Small intestine (tissue), 7 donors: ENCODE measurements around the gene SUGCT. TPM values are rescaled to one million over a fixed set of nuclear protein-coding genes. Genes with fewer than 3 reads are reported as not detected.

Experiments
- DNase-seq, 2 donors: peaks; one replicate each; pipeline versions ENCODE4 v3.0.0 to v3.0.0-alpha.2; 2013
- FAIRE-seq: peaks from 2 replicates; lab custom pipeline; 2012; peaks lifted over from hg19 to GRCh38; lab: Jason Lieb, UNC
- H3K27ac ChIP-seq, 3 donors: one replicate each; pipeline ENCODE4 v1.5.1; 2013; ENCODE audit warnings: low read length in 2 of 3, mild to moderate bottlenecking in 2 of 3, control low read depth in 1 of 3, inconsistent platforms in 1 of 3, low read depth in 1 of 3, moderate library complexity in 1 of 3
- H3K27me3 ChIP-seq, 3 donors: one replicate each; pipeline ENCODE4 v1.6.1; 2013; ENCODE audit warnings: low read length in 3 of 3, inconsistent platforms in 1 of 3; ENCODE audit not compliant: control insufficient read depth in 3 of 3, insufficient read depth in 3 of 3
- H3K36me3 ChIP-seq, 3 donors: one replicate each; pipeline ENCODE4 v1.6.1; 2013; ENCODE audit warnings: low read length in 3 of 3, inconsistent platforms in 1 of 3, low read depth in 1 of 3, mild to moderate bottlenecking in 1 of 3, moderate library complexity in 1 of 3; ENCODE audit not compliant: control insufficient read depth in 3 of 3, insufficient read depth in 2 of 3
- H3K4me1 ChIP-seq, 3 donors: one replicate each; pipeline ENCODE4 v1.6.1; 2013; ENCODE audit warnings: low read length in 2 of 3, inconsistent platforms in 1 of 3, low read depth in 1 of 3, mild to moderate bottlenecking in 1 of 3, moderate library complexity in 1 of 3; ENCODE audit not compliant: control insufficient read depth in 3 of 3, insufficient read depth in 2 of 3
- H3K4me3 ChIP-seq, 3 donors: one replicate each; pipeline ENCODE4 v1.5.1; 2013; ENCODE audit warnings: low read length in 3 of 3, control low read depth in 1 of 3, inconsistent platforms in 1 of 3, low read depth in 1 of 3, mild to moderate bottlenecking in 1 of 3, moderate library complexity in 1 of 3
- H3K9me3 ChIP-seq, 2 donors: one replicate each; pipeline ENCODE4 v1.6.1; 2013; ENCODE audit warnings: low read depth in 1 of 2, low read length in 1 of 2; ENCODE audit not compliant: control insufficient read depth in 2 of 2, insufficient read depth in 1 of 2
- WGBS, 3 donors: extraction: QIAGEN DNeasy Blood & Tissue Kit; methylation state at CpG; one replicate each; pipeline ENCODE4 v1.1.7; 2013; 5-methylcytosine and 5-hydroxymethylcytosine counted together
- polyA plus RNA-seq, 4 donors: library from polyadenylated mRNA; stranded (reverse) in 3 of 4; unstranded in 1 of 4; fragments of 200-250 nt in 3 of 4; fragments of 120-200 nt in 1 of 4; gene quantifications; one replicate each; pipeline versions ENCODE4 v1.2.1 to v1.2.3, GENCODE V29; 2013
- donor health status: healthy with polysubstance abuse.
- donor health status: control.
- donor health status: control.
- donor health status: Bipolar disorder and iron deficiency.
- donor health status: healthy.

The SUGCT gene
- polyA plus RNA-seq, 4 donors = 0.54 to 26.9 (median 2.5) TPM

DNA sequence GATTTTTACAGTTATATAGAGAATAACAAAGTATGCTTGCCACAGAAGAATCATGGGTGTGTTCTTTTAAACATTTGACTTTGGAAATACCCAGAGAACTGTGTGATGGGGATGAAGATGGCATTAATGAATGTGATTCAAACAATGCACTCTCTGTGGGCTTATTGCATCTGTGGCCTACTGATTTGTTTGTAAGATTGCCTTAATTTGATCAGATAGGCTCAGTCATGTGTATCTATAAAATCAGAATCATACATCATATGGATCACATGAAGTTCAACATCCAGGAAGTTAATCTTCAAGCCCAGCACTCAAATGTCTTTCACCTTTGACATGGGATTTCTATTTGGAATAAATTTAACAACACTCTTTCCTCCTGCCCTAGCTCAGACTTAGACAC lies 410.9 kb downstream of the SUGCT start:
- Histone ChIP-seq H3K27ac (no peak overlapping the region), H3K9me3 (no peaks in the 10 kb centered on the region), H3K36me3 (no peaks in the 10 kb centered on the region), H3K4me1 (peaks cover 0 to 4% (median 0%) of the 10 kb centered on the region in 3 donors), H3K4me3 (no peak overlapping the region), H3K27me3 (no peaks in the 10 kb centered on the region)
- FAIRE-seq = no peak
- no peak for DNase-seq

GRCh38 chr7:40546616-40547501 lies 412.1 kb downstream of the SUGCT start:
- H3K9me3 ChIP-seq = no peaks in the 10 kb centered on the region
- DNase-seq (peak in 1 of 2 donors; percentile 24), FAIRE-seq (no peak)
- H3K27ac ChIP-seq = no peak overlapping the region
- no peaks in the 10 kb centered on the region for H3K36me3 ChIP-seq
- WGBS, 3 donors = 83 to 92% (median 86%) methylated on average over 6 of the region's 6 CpGs
- peaks cover 0 to 4% (median 0%) of the 10 kb centered on the region in 3 donors for H3K4me1 ChIP-seq
- H3K27me3 ChIP-seq = no peaks in the 10 kb centered on the region
- no peak overlapping the region for H3K4me3 ChIP-seq

DNA sequence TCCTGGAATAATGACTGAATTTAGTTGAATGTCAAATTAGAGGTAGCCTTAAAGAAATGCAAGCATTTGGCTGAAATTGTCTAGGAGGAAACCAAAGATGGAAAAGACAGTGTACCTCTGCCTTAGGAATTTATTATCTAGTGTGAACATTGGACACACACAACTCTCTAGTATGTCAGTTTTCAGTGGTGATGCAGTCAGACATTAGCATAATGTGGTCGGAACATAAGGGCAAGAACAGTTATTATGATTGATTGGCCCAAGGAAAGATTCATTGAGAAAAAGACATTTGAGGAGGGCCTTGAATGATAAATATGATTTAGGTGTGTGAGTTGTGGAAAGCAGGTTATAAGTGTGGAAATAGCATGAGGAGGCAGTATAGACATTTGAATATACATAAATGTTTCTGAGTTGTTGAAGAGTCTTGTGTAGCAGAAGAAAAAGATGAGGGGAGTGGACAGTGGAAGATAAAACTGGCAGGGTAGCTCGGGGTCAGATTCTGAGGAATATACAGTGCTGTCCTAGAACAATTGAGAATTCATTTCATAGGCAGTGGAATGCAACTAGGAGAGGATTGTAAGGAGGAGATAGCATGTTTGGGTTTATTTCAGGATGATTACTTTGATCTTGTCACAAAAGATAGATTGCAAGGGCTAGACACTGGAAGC lies 414.7 kb downstream of the SUGCT start:
- H3K9me3 ChIP-seq = no peaks in the 10 kb centered on the region
- H3K4me3 ChIP-seq = no peak overlapping the region
- no peaks in the 10 kb centered on the region for H3K36me3 ChIP-seq
- FAIRE-seq (no peak), DNase-seq (no peak)
- 76 to 82% (median 77%) methylated on average over 2 of the region's 2 CpGs for WGBS, 3 donors
- peaks cover 0 to 2% (median 0%) of the 10 kb centered on the region in 3 donors for H3K4me1 ChIP-seq
- no peak overlapping the region for H3K27ac ChIP-seq
- H3K27me3 ChIP-seq = no peaks in the 10 kb centered on the region

DNA sequence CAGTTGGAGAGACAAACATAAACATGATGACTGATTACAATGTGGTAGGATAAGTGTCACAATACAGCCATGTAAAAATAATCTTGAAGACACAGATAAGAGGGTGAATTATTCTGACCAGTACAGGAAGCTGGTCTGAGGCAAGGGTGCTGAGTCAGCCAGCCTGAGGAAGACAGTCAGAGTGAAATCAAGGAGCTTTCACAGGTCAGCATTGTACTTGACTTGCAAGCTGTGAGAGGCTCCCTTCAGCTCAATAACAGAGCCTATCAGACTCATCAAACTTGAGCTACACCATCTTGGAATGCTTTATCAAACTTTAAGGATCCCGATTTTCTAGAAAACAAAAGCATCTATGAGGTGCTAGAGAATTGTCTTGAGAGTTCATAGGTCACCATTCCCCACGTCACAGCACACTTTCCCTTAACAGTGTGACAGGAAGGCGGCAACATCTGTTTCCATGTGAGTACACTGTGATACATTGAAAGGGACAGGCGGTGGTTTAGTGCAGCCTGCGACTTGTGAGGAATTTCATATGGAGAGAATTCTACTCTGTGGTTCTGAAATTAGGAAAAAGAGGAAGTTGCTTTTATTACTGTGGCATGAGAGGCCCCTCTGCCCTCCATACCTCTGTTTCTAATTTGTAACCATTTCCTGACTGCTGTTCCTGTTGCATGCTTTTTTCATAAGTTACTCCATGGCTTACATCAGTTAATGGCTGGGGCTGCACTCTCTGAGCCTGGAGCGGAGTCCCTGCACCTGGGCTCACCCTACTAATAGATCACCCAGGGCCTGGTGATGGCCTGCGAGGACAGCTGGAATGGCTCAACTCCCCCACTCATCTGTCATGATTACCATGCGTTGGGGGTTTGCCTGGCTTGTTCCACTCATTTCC lies 417.1 kb downstream of the SUGCT start:
- DNase-seq (peak in 1 of 2 donors; percentile 26), FAIRE-seq (no peak)
- Histone ChIP-seq H3K27ac (no peak overlapping the region), H3K4me1 (peaks cover 0 to 2% (median 0%) of the 10 kb centered on the region in 3 donors), H3K27me3 (no peaks in the 10 kb centered on the region), H3K36me3 (no peaks in the 10 kb centered on the region), H3K4me3 (no peak overlapping the region), H3K9me3 (no peaks in the 10 kb centered on the region)
- 50 to 69% (median 54%) methylated on average over 8 of the region's 8 CpGs for WGBS, 3 donors

DNA sequence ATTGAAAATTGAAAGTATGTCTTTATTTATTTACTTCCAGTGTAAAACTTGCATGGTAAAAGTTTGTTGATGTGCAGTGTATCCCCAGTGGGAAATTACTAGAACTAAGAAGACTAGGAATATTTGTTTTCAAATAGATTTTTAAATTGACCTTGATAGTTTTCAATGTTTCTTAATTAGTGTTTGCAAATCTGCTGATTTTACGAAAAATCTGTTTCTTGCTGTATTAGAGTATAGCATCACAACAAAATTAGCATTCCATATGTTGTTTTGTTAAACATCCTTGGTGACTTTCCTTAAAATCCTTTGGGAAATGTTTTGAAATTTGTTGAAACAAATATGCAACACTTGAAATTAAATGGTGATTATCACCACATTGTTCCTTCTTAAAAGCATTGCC lies 425.9 kb downstream of the SUGCT start:
- H3K36me3 ChIP-seq = no peaks in the 10 kb centered on the region

DNA sequence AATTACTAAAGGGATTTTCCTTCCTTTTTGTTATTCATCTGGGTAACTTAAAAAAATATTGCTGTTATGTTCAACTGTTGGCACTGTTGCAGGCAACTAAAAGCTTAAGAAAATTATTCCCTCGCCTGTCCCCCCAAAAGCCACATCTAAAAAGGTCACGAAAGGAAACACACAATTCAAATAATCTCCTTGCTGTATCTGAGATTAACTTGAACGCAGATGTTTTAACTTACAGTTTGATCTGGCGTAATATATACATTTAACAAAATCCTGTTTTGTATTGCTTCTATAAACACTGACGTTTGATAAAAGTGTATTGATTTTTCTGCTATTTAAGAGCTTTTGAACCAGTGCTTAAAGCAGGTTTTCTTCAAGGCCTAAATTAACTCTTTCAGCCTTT lies 432.1 kb downstream of the SUGCT start:
- Histone ChIP-seq H3K9me3 (no peaks in the 10 kb centered on the region), H3K27me3 (no peaks in the 10 kb centered on the region), H3K27ac (no peak overlapping the region), H3K4me3 (no peak overlapping the region), H3K4me1 (no peaks in the 10 kb centered on the region), H3K36me3 (no peaks in the 10 kb centered on the region)
- WGBS, 3 donors = 62 to 78% (median 67%) methylated on average over 5 of the region's 5 CpGs
- DNase-seq = no peak
- no peak for FAIRE-seq

More for the DNA sequence above, 425.9 kb downstream of the SUGCT start:
- H3K27ac ChIP-seq = no peak overlapping the region
- no peak overlapping the region for H3K4me3 ChIP-seq
- FAIRE-seq (no peak), DNase-seq (no peak)
- no peaks in the 10 kb centered on the region for H3K27me3 ChIP-seq
- H3K4me1 ChIP-seq = no peaks in the 10 kb centered on the region
- no peaks in the 10 kb centered on the region for H3K9me3 ChIP-seq
- WGBS, 3 donors = 86 to 90% (median 87%) methylated on average over 1 of the region's 1 CpG

DNA sequence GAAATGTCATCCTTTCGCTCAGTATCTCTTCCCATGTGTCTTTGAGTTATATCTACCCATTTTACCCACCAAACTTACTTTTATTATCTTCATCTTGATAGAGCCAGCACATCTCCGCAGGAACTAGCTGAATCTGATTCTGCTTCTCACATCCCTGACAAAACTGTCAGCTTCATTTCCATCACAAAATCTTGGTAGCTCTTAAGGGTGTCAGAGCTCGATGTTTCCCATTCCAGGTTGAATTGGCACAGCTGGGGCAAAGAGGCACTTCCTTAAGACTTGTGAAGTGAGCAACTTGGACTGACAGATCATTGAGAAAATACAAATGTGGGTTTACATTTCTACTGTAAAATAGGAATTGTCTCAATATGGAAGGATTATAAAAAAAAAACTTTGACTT lies 434.5 kb downstream of the SUGCT start:
- Histone ChIP-seq H3K27ac (no peak overlapping the region), H3K36me3 (no peaks in the 10 kb centered on the region), H3K27me3 (no peaks in the 10 kb centered on the region), H3K9me3 (no peaks in the 10 kb centered on the region), H3K4me3 (no peak overlapping the region), H3K4me1 (no peaks in the 10 kb centered on the region)
- no peak for FAIRE-seq
- no peak for DNase-seq
- WGBS, 3 donors = 74 to 85% (median 75%) methylated on average over 3 of the region's 3 CpGs

DNA sequence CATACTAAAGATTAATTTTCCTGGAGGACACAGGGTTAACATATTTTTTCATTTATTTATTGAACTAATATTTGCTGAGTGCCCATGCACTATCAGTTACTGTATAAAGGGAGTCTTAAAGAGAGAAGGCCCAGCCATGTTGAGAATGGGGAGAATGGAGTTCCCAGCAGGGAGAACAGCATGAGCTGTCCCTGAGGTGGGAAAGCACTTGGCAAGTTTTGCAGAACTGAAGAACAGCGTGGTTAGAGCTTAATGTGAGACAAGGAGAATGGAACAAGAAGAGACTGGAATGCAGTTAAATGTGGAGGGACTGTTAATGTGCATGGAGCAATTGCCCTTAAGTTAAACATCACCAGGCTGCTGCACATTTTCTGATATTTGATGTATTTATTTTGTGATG lies 435.4 kb downstream of the SUGCT start:
- WGBS, 3 donors = 52 to 78% (median 61%) methylated on average over 1 of the region's 1 CpG
- Histone ChIP-seq H3K27me3 (no peaks in the 10 kb centered on the region), H3K9me3 (no peaks in the 10 kb centered on the region), H3K36me3 (no peaks in the 10 kb centered on the region), H3K27ac (no peak overlapping the region), H3K4me3 (no peak overlapping the region), H3K4me1 (no peaks in the 10 kb centered on the region)
- DNase-seq = no peak
- no peak for FAIRE-seq
